Neural cell (in vitro differentiated cells): ENCODE data around the gene IFIT2.

ENCODE experiments used
- EP300 ChIP-seq: fragments of 450-650 bp; conservative IDR thresholded peaks from 2 replicates; pipeline ENCODE4 v1.6.1; 2014; ENCODE audit warnings: antibody characterized with exemption, mild to moderate bottlenecking, moderate library complexity; ENCODE audit not compliant: poor library complexity, severe bottlenecking
- EZH2 ChIP-seq: fragments of 200-600, 300-800 bp; shearing (Covaris generic), sonication (generic); IDR thresholded peaks from 2 replicates; pipeline ENCODE4 v1.6.1; 2014; ENCODE audit warnings: antibody characterized with exemption, low read length, borderline replicate concordance, mild to moderate bottlenecking; ENCODE audit not compliant: insufficient read depth, poor library complexity, severe bottlenecking
- SMC3 ChIP-seq: fragments of 450-650 bp; conservative IDR thresholded peaks from 2 replicates; pipeline ENCODE4 v1.6.1; 2014; ENCODE audit warnings: antibody characterized with exemption, mild to moderate bottlenecking, moderate library complexity; ENCODE audit not compliant: poor library complexity
- TAF1 ChIP-seq: IDR thresholded peaks from 2 replicates; pipeline ENCODE4 v1.6.1; 2012; ENCODE audit warnings: low read depth
- TF ChIP-seq, protein P1 (sequence below): fragments of 450-650 bp; IDR thresholded peaks from 2 replicates; pipeline ENCODE4 v1.5.1; 2014; ENCODE audit warnings: antibody characterized with exemption, mild to moderate bottlenecking, moderate library complexity; ENCODE audit not compliant: poor library complexity, severe bottlenecking
- TF ChIP-seq, protein P2 (sequence below): IDR thresholded peaks from 2 replicates; pipeline ENCODE4 v1.6.1; 2012; ENCODE audit warnings: borderline replicate concordance

DNA sequence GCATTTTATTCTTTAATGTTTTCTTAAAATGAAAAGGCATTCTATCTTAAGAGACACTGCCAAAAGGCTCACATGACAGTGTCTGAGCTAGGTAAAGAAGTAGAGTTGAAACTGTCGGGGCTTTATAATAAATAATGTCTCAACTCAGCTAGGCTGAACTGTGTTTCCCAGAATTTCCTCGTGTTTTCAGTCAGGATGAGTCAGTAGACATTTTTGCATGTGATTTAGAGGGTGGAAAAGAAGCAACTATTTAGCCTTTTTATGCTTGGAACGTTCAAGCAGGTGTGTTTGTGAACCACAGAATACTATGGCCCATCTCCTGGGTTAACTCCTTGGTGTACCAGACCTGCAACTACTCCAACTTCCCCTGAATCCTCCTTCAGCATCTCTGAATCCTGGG, 26.9 kb upstream of the IFIT2 start:
- TF ChIP-seq SMC3 (no peak), EP300 (no peak), EZH2 (no peak), TAF1 (no peak)
- TF ChIP-seq, protein P1, sequence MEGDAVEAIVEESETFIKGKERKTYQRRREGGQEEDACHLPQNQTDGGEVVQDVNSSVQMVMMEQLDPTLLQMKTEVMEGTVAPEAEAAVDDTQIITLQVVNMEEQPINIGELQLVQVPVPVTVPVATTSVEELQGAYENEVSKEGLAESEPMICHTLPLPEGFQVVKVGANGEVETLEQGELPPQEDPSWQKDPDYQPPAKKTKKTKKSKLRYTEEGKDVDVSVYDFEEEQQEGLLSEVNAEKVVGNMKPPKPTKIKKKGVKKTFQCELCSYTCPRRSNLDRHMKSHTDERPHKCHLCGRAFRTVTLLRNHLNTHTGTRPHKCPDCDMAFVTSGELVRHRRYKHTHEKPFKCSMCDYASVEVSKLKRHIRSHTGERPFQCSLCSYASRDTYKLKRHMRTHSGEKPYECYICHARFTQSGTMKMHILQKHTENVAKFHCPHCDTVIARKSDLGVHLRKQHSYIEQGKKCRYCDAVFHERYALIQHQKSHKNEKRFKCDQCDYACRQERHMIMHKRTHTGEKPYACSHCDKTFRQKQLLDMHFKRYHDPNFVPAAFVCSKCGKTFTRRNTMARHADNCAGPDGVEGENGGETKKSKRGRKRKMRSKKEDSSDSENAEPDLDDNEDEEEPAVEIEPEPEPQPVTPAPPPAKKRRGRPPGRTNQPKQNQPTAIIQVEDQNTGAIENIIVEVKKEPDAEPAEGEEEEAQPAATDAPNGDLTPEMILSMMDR: no peak
- TF ChIP-seq, protein P2, sequence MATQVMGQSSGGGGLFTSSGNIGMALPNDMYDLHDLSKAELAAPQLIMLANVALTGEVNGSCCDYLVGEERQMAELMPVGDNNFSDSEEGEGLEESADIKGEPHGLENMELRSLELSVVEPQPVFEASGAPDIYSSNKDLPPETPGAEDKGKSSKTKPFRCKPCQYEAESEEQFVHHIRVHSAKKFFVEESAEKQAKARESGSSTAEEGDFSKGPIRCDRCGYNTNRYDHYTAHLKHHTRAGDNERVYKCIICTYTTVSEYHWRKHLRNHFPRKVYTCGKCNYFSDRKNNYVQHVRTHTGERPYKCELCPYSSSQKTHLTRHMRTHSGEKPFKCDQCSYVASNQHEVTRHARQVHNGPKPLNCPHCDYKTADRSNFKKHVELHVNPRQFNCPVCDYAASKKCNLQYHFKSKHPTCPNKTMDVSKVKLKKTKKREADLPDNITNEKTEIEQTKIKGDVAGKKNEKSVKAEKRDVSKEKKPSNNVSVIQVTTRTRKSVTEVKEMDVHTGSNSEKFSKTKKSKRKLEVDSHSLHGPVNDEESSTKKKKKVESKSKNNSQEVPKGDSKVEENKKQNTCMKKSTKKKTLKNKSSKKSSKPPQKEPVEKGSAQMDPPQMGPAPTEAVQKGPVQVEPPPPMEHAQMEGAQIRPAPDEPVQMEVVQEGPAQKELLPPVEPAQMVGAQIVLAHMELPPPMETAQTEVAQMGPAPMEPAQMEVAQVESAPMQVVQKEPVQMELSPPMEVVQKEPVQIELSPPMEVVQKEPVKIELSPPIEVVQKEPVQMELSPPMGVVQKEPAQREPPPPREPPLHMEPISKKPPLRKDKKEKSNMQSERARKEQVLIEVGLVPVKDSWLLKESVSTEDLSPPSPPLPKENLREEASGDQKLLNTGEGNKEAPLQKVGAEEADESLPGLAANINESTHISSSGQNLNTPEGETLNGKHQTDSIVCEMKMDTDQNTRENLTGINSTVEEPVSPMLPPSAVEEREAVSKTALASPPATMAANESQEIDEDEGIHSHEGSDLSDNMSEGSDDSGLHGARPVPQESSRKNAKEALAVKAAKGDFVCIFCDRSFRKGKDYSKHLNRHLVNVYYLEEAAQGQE: no peak
